GF-D8 (cell line): ENCODE data around the gene DOCK4.

Source experiments
- DNase-seq: peaks from one replicate; lab custom pipeline; 2025; lab: John Stamatoyannopoulos, UW

Gene DOCK4

GRCh38 chr7:112214883-112215282 is 8.7 kb upstream of the DOCK4 start:
- DNase-seq = no peak

DNA sequence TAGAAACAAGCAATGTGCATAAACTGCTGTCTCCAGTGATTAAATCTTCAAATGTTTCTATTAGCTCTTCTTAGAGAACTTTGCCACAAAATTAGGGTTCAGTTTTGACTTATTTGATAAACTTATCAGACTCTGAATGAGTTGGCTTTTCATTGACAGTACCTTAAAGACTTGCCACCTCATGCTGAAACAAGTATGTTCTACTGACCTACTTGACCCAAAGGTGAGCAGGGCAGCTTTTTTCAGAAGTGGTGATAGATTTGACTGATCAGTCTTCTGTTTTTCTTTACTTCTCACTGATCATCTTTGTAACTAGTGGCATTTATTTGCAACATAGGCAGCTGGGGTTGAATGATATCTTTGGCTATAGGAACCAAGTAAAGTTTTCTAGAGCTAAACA is 8.1 kb upstream of the DOCK4 start:
- no peak for DNase-seq

GRCh38 chr7:112213735-112214134 is 7.5 kb upstream of the DOCK4 start:
- DNase-seq = no peak

DNA sequence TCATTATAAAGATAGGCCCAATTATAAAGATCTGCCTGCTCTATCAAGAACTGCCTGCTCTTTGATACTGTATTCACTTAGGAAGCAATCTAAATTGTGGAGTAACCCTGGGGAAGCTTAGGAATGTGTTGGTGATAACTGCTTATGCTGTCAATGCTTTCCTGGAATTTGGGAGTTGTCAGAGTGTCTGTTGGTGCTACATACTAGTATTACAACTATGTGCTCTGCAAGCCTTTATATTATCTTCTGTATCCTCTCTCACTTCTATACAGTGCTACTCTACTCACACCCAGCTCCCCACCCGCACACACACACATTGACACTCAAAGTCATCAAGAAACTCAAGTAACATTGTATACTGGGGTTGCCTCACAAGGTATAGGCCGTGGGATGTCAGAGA is 6.4 kb upstream of the DOCK4 start:
- no peak for DNase-seq

GRCh38 chr7:112211348-112211907 is 5.2 kb upstream of the DOCK4 start:
- DNase-seq = no peak

DNA sequence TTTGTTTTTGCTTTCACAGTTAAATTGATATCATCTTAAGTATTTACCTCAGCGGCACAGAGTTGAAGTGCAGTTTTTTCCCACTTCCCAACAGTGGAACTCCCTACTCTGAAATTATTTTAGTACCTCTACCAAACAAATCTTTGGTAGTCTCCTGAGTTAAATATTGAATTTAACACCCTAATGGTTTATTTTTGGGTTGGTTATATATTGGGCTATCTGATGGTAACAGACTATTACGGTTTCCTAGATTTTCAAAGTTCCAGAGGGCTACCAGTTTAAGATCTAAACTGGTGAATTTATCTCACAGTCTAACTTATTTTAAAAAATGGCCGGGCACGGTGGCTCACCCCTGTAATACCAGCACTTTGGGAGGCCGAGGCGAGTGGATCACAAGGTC is 1.6 kb upstream of the DOCK4 start:
- no peak for DNase-seq

GRCh38 chr7:112206991-112207592 is 893 bp upstream of the DOCK4 start:
- no peak for DNase-seq

GRCh38 chr7:112205343-112206237 is 609 bp downstream of the DOCK4 start:
- DNase-seq = no peak

DNA sequence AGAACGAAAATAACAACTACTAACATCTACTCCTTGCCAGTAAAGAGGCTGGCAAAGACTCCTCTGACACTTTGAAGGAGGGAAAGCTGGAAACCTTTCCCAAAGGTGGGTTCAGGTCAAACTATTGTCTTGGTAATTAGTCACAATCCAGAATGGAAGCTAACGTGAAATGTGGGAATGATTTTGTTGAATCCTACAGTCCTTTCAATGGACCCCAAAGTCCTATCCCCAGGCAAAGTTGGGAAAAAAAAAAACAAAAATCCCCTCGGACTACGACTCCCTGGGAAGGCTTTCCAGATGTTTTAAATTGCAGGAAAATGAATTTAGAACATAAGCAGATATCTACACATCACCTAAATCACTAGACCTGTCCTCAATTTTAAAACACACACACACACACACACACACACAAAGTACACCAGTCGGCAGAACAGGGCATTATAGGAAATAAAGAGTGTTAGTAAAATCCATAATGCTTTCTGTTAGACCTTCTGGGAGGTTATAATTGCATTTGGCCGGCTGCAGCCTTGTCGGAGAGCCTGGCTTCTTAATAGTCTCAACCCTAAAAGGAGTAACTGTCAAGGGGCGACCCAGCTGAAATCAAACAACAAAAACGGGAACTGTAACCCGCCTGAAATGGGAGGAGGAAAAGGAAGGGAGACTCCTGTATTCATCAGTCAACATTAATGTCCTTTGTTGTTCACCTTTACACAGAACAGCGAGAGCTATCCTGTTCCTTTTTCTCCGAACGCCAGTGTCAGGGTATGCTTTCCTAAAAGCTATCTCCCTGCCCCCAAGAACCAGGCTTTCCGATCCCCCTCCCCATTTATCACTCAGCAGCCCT is 1.5 kb downstream of the DOCK4 start:
- DNase-seq = no peak

GRCh38 chr7:112203365-112203739 is 2.8 kb downstream of the DOCK4 start:
- no peak for DNase-seq

DNA sequence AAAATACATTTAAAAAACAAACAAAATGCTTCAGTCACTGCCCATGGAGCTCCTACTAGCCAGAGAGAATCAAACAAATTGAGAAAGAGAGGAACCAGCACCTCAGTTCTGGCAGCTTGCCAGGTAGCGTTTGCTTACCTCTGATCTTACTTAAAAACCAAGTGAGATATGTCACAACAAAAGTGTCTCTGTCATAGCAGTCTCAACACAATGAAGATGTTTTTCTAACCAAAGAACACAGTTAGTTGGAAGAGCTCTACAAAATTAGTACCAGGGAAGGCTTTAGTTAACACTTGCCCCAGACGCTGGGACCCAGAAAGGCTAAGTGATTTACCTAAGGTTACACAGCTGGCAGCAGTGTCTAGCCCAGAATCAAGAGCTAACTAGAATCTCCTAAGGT is 3.4 kb downstream of the DOCK4 start:
- DNase-seq = no peak

DNA sequence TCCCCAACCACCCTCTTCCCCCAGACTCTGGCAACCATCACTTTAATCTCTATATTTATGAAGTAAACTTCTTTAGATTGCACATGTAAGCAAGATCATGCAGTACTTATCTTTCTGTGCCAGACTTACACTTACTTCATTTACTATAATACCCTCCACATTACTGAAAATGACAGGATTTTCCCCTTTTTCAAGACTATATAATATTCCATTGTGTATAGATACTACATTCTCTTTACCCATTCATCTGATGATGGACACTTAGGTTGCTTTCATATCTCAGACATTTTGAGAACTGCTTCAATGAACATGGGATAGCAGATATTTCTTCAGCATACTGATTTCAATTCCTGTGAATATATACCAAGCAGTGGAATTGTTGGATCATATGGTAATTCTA is 4.4 kb downstream of the DOCK4 start:
- DNase-seq = no peak

GRCh38 chr7:112201411-112201810 is 4.8 kb downstream of the DOCK4 start:
- no peak for DNase-seq

- no peak for DNase-seq
These were observed 6.5 kb downstream of the DOCK4 start for GRCh38 chr7:112199672-112200071.

GRCh38 chr7:112199035-112199655 is 7.1 kb downstream of the DOCK4 start:
- DNase-seq = no peak

DNA sequence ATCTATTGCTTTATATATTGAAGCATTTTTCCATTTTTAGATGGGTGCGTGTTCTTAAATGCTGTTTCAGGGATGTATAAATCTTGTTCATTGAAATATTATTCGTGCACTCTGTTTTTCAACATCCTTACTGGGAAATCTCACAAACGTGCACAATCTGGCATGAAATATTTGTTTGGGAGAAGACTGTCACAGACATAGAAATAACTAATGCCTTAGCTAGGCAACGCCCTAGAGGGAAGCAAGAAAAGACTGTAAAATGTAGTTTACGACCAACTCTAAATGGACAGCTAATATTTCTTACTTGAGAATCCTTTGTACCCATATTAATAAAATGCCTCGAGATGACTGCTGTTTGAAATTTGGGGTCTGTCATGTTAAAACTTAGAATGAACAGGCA is 8.9 kb downstream of the DOCK4 start:
- no peak for DNase-seq

DNA sequence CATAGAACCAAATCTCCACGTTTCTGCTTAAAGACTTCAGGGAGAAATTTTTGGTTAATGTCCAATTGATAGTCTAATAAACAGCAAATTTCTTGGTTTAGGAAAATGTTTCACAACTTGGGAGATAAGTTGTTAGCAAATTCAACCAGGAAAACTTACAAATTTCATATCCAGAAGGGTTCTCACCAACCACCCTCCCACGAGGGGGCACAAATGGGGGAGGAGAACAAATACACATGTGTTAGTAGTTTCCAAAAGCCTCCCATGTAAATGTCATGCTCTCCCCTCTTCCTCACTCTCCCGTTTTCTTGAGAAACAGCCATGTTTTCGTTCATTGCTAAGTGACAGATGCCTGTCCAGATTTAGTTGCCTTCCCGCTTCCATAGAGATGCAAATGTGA is 10.5 kb downstream of the DOCK4 start:
- DNase-seq = no peak

- DNase-seq = no peak
These were observed 12.2 kb downstream of the DOCK4 start for GRCh38 chr7:112193915-112194502.

- DNase-seq = no peak
These were observed 13.7 kb downstream of the DOCK4 start for GRCh38 chr7:112192236-112193154.

- no peak for DNase-seq
These were observed 16.1 kb downstream of the DOCK4 start for GRCh38 chr7:112190120-112190519.

GRCh38 chr7:112189691-112190090 is 16.5 kb downstream of the DOCK4 start:
- DNase-seq = no peak
